CD4-positive, alpha-beta T cell treated with Interleukin-15 for 1 hour (primary cell): ENCODE results near the gene PLAAT5.

Experiments used
- DNase-seq: peaks from one replicate; pipeline ENCODE4 v3.0.0-alpha.2; 2020

PLAAT5 gene

GRCh38 chr11:63511048-63511748, 20.2 kb upstream of the PLAAT5 start:
- no peak for DNase-seq

DNA sequence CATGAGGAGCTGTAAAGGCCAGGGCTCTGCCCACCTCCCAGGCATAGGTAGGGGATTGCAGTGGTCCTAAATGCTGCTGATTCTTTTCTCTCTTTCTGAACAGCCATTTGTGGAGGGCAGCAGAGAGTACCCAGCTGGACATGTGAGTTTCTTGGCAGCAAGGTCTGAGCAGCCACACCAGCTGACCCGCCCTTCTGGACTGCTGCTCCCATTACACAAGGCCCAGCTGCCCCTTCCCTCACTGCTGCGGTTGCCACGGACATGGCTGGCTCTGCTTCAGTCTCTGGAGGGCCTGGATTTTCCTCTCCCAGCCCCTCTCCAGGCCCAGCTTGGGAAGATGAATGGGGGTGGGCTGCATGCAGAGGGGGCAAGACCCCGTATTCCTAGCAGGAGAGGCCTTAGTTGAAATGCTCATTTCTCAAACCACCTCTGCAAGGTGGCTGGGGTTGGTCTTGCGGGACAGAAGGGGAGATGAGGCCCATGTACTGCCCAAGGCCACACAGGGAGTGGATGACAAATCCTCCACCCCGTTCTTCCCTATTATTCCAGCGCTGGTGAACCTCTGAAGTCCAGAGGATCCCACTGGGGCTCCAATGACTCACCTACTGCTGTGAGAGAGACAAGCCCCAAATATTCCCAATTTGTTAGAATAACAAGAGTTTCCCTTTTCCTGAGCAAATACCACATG, 19.5 kb upstream of the PLAAT5 start:
- DNase-seq: no peak

DNA sequence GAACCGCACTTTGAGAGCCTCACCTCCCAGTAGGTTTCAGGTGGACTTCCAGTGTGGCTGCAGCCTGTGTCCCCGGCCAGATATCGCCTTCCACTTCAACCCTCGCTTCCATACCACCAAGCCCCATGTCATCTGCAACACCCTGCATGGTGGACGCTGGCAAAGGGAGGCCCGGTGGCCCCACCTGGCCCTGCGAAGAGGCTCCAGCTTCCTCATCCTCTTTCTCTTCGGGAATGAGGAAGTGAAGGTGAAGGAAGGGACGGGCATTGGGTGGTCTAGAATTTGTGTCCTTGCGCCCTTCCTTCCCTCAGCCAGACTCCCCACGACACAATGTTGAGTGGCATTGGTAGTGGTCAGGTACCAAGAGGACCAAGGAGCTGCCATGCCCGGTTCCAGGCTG, 17.8 kb upstream of the PLAAT5 start:
- no peak for DNase-seq

- peak; percentile 37 for DNase-seq
Observed at GRCh38 chr11:63508009-63508408, 17.0 kb upstream of the PLAAT5 start.

GRCh38 chr11:63507511-63507910, 16.5 kb upstream of the PLAAT5 start:
- no peak for DNase-seq

- DNase-seq: no peak
Observed at GRCh38 chr11:63506876-63507275, 15.9 kb upstream of the PLAAT5 start.

DNA sequence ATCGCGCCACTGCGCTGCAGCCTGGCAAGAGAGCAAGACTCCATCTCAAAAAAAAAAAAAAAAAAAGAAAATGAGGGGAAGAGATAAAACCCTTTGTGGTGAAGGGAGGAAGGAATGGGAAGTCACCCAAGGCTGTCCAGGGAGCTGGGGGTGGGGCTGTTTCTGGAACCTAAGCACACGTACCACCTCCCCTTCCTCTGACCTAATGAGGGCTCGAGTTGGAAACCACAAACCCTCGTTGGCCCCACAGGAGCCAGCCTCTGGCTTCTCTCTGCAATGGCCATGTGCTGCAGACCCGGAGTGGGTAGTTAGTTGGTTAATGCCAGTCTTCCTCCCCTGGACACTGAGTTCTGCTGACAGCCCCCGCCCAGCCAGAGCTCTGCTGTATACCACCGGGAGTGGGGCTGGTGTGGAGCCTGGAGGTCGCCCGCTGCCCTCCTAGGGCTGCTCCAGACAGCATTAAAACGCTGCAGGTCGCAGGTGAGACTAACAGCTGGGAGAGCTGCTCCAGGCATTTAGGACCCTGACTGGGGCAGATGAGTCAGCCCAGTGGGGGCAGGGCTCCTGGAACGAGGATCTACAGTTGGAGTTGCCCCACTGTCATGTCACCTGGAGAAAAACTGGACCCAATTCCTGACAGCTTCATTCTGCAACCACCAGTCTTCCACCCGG, 15.0 kb upstream of the PLAAT5 start, which contains the start of gene LGALS12:
Gene LGALS12, plus strand, starts transcription at position 228 of the 672 bp plus-strand sequence. Its CDS starts 375 bp downstream, at position 603.
- peak; percentile 37 for DNase-seq

- DNase-seq: no peak
Observed at GRCh38 chr11:63504933-63505586, 14.1 kb upstream of the PLAAT5 start.

- DNase-seq: no peak
Observed at GRCh38 chr11:63504054-63504453, 13.1 kb upstream of the PLAAT5 start.

DNA sequence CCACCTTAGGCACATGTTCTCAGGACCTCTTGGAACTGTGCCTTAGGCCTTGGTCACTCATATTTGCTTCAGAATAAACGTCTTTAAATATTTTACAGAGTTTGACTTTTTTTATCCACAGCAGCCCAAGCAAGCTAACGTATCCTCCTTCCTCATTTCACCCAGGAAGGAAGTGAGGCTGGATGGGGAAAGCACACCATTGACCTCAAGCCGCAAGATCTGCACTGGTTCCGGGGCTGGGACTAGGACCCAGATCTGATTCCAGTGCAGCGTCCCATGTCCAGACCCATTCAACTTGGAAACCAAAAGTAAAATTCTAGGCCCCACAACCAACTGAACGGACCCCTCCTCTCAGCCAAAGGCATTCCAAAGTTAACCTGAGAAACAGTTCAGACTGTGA, 12.5 kb upstream of the PLAAT5 start:
- DNase-seq: peak; percentile 42

GRCh38 chr11:63502252-63502820, 11.4 kb upstream of the PLAAT5 start:
- DNase-seq: no peak

GRCh38 chr11:63501236-63501635, 10.3 kb upstream of the PLAAT5 start:
- no peak for DNase-seq

DNA sequence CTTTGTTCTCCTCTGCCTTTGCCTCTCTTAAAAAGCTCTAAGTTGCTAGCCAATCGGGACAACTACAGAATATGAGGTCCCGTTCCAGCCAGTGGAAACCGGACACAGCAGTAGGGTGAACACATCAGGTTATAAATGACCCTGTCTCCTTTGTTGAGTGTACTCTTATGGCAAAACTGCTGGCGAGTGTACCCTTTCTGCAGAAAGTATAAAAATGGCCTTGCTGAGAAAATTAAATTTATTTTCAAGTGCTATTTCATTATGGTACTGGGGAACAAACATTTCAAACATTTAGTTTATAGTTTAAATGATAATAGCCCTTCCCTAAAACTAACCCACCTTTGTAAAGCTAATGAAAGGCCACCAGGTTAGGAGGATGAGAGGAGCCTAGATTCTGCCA, 8.9 kb upstream of the PLAAT5 start:
- DNase-seq: no peak

- DNase-seq: no peak
Observed at GRCh38 chr11:63494975-63495374, 4.0 kb upstream of the PLAAT5 start.

- no peak for DNase-seq
Observed at GRCh38 chr11:63493127-63493526, 2.2 kb upstream of the PLAAT5 start.

GRCh38 chr11:63492441-63492840, 1.5 kb upstream of the PLAAT5 start:
- DNase-seq: no peak

GRCh38 chr11:63491636-63492372, 837 bp upstream of the PLAAT5 start:
- DNase-seq: no peak

GRCh38 chr11:63491240-63491587, 247 bp upstream of the PLAAT5 start:
- no peak for DNase-seq

DNA sequence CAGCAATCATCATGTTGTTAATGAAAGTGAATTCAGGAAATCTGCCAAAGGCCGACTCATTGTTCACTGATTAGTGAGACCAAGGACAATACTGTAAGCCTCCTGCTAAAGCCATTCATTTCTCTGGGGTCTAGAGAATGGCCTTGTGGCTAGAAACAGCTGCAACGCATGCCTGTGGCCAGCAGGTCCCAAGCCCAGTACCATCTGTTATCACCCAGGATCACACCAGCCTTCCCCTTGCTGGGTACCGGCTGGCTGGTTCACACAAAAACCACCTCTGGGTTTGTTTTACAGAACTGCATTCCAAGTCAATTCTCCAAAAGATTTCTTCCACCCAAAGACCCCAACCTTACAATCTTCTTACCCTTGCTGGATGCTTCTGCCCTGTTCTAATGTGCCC, 1.1 kb downstream of the PLAAT5 start:
- DNase-seq: no peak

GRCh38 chr11:63488789-63489188, 2.2 kb downstream of the PLAAT5 start:
- DNase-seq: no peak

DNA sequence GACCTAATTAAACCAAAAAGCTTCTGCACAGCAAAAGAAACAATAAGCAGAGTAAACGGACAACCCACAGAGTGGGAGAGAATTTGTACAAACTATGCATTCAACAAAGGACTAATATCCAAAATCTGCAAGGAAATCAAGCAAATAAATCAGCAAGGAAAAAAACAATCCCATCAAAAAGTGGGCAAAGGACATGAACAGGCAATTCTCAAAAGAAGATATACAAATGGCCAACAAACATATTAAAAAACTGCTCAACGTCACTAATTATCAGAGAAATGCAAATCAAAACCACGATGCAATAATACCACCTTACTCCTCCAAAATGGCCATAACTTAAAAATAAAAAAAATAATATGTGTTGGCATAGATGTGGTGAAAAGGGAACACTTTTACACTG, 5.2 kb downstream of the PLAAT5 start:
- DNase-seq: no peak

DNA sequence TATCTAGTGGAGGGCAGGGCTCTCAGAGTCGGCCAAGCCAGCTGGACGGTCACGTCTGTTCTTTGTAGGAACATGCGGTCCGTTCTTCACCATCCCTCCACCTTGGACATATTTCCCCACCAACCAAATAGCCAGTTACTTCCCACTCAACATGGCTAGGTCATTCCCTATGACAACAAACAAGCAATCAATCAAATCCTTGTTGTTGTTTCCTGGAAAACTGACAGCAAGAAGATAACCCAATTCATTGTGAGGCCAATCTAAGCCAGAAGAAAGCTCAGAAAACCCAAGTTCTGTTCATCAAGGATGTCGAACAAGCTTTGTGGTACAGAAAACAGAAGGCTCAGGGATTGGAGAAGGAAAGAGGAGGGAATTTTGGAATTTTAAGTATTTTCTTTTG, 10.9 kb downstream of the PLAAT5 start:
- DNase-seq: no peak

DNA sequence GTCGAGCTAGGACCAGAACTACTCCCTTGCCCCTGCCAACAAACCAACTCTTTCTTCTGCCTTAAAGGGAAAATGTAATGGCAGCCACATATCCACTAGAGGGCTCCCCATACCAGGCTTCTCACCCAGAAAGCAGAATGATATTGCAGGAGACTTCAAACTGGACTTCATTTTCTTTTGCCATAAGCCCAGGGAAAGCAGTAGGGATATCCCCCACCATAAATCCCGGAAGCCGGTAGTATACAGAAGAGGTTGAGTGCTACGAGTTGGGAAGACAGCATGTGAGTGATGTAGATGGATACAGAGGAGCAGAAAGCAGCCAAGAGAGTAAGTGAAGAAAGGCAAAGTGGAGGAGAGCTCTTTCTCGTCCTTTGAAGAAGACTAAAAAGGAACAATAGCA, 12.1 kb downstream of the PLAAT5 start:
- peak; percentile 56 for DNase-seq
